Psoas muscle (tissue), 8 donors: Measurements from ENCODE around the gene SFXN4. TPM values are rescaled to one million over a fixed set of nuclear protein-coding genes. Genes with fewer than 3 reads are reported as not detected.

ENCODE experiments used
- ATAC-seq, 4 donors: fragments of 200-7000 bp; cut with Tn5 transposase; one replicate each; pipeline ENCODE4 v1.9.1; 2020; ENCODE audit warnings: moderate library complexity in 3 of 4, mild to moderate bottlenecking in 2 of 4
- DNase-seq, 2 donors: peaks; one replicate each; pipeline ENCODE4 v3.0.0-alpha.2; 2020
- H3K27ac ChIP-seq: fragments of 200-600 bp; one replicate; pipeline ENCODE4 v1.8.0; 2022
- H3K27me3 ChIP-seq, 3 donors: fragments of 200-600 bp in 1 of 3; one replicate each; pipeline versions ENCODE4 v1.6.1 to v1.8.0; 2013 to 2022; ENCODE audit warnings: low read length in 2 of 3, mild to moderate bottlenecking in 2 of 3, moderate library complexity in 1 of 3; ENCODE audit not compliant: insufficient read depth in 3 of 3
- H3K36me3 ChIP-seq, 2 donors: fragments of 200-600 bp in 1 of 2; one replicate each; pipeline versions ENCODE4 v1.6.1 to v1.8.0; 2013 to 2022; ENCODE audit warnings: low read depth in 1 of 2, mild to moderate bottlenecking in 1 of 2, moderate library complexity in 1 of 2; ENCODE audit not compliant: insufficient read depth in 1 of 2
- H3K4me1 ChIP-seq: fragments of 200-600 bp; one replicate; pipeline ENCODE4 v1.8.0; 2022
- H3K4me3 ChIP-seq: fragments of 200-600 bp; one replicate; pipeline ENCODE4 v1.8.0; 2022; ENCODE audit warnings: mild to moderate bottlenecking
- H3K9me3 ChIP-seq: fragments of 200-600 bp; one replicate; pipeline ENCODE4 v1.8.0; 2022
- WGBS, 3 donors: extraction: QIAGEN DNeasy Blood & Tissue Kit; methylation state at CpG; one replicate each; pipeline versions ENCODE4 v1.1.6 to v1.1.7; 2013; 5-methylcytosine and 5-hydroxymethylcytosine counted together
- intact Hi-C, 2 donors: fragments of 100-400 bp; cut with DNase I; formaldehyde crosslinking; loops; one replicate each; pipeline versions ENCODE4 v1.11.0 to v1.14.2; 2022
- polyA plus RNA-seq, 3 donors: library from polyadenylated mRNA; stranded (reverse); fragments of 200-250 nt; gene quantifications; one replicate each; pipeline ENCODE4 v1.2.3, GENCODE V29; 2013
- total RNA-seq, 4 donors: library from RNA; stranded (reverse); fragmentation: NEBNext Ultra II Directional in 2 of 4; extraction: Animal tissue kit (Norgen Biotek cat#: 25700) in 2 of 4; gene quantifications; one replicate each; pipeline versions ENCODE4 v1.2.1 to v1.2.4, GENCODE V29; 2021 to 2023
- TF ChIP-seq, protein P1 (sequence below): fragments of 200-600 bp; IDR thresholded peaks from one replicate; pipeline ENCODE4 v1.8.0; 2022; ENCODE audit warnings: antibody characterized with exemption
- donor health status: healthy with polysubstance abuse.
- donor health status: DM: no; HTN: no; CAD: no; lungs with moderate emphysema.
- donor health status: Bipolar disorder and iron deficiency.
- donor health status: healthy.
- donor health status: DM: yes; HTN: yes; CAD: no.
- donor health status: DM: no; HTN: no; CAD: no.
- donor health status: DM: no; HTN: no; CAD: no.
- donor health status: DM: yes; HTN: yes; CAD: no.

The SFXN4 gene
- total and polyA plus RNA-seq, 7 donors: 37.1 to 67.2 (median 48.9) TPM

- Histone ChIP-seq H3K27ac (peak within 1 kb of the TSS; percentile 94), H3K9me3 (no peaks in the 10 kb centered on the region), H3K27me3 (no peaks in the 10 kb centered on the region), H3K4me3 (peak within 1 kb of the TSS; percentile 87), H3K4me1 (no peaks in the 10 kb centered on the region), H3K36me3 (no peaks in the 10 kb centered on the region)
- intact Hi-C loops: loop anchor here in 1 of 2 donors (5.0 kb wide), 1 partner anchor 90 kb away; no protein-coding TSS in a partner anchor
- ATAC-seq (peak; percentile 95 to 97 (median 96)), DNase-seq (peak; percentile 96)
- TF ChIP-seq, protein P1, sequence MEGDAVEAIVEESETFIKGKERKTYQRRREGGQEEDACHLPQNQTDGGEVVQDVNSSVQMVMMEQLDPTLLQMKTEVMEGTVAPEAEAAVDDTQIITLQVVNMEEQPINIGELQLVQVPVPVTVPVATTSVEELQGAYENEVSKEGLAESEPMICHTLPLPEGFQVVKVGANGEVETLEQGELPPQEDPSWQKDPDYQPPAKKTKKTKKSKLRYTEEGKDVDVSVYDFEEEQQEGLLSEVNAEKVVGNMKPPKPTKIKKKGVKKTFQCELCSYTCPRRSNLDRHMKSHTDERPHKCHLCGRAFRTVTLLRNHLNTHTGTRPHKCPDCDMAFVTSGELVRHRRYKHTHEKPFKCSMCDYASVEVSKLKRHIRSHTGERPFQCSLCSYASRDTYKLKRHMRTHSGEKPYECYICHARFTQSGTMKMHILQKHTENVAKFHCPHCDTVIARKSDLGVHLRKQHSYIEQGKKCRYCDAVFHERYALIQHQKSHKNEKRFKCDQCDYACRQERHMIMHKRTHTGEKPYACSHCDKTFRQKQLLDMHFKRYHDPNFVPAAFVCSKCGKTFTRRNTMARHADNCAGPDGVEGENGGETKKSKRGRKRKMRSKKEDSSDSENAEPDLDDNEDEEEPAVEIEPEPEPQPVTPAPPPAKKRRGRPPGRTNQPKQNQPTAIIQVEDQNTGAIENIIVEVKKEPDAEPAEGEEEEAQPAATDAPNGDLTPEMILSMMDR: no peak
- 0 to 1% (median 1%) methylated on average over 12 to 34 of the region's 34 CpGs for WGBS, 3 donors
These were observed 41.8 kb upstream of the SFXN4 start, which contains the start of gene GRK5 for GRCh38 chr10:119207366-119207666. TSS of gene GRK5 (plus strand) at chr10:119207571. CDS start at chr10:119207918, 347 bp downstream.

DNA sequence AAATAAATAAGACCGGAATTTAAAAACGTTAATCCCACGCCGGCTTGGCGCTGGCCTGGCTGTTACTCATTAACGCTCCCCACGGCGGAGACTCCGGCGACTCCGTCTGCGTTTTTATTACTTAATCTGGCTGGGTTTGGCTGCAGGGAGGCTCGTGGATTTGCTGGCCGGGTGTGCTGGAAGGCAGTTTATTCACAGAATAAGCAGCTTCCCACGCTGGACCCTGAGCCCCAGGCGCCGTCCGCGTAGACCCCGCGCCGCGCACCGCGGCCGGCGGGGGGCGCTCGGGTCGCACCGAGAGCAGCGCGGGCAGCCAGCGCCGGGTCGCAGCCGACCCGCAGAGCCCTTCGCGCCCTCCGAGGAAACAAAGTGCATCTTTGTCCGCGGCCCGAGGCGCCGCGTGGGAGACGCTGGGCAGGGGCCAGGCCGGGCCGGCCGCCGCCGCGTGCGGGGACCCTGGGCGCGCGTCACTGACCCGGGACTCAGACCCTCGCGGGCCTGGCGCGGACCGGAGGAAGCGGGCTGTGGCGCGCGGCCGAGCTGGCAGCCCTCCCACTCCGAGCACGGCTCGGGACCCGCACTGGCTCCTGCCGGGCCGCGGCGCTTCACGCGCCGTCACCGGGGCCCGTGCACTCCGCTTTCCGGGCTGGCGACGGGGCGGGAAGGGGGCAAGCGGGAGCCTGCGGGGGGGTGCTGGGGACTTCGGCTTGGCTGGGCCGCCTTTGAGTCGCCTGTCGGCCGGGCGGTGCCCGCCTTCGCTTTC lies 41.3 kb upstream of the SFXN4 start:
- TF ChIP-seq, protein P1: peak; percentile 82
- H3K4me1 ChIP-seq: no peaks in the 10 kb centered on the region

GRCh38 chr10:119205894-119206602 lies 40.5 kb upstream of the SFXN4 start:
- no peaks in the 10 kb centered on the region for H3K9me3 ChIP-seq
- H3K4me1 ChIP-seq: no peaks in the 10 kb centered on the region
- ATAC-seq (peak in 3 of 4 donors; percentile 12 to 25 (median 15)), DNase-seq (peak; percentile 76 to 80)
- H3K27ac ChIP-seq: peak overlapping the region; percentile 94
- peak overlapping the region; percentile 87 for H3K4me3 ChIP-seq
- WGBS, 3 donors: 41 to 50% (median 50%) methylated on average over 17 of the region's 17 CpGs
- H3K36me3 ChIP-seq: no peaks in the 10 kb centered on the region
- TF ChIP-seq, protein P1: no peak
- H3K27me3 ChIP-seq: no peaks in the 10 kb centered on the region
- intact Hi-C loops: loop anchor here in 1 of 2 donors (5.0 kb wide), 1 partner anchor 91 kb away; no protein-coding TSS in a partner anchor

More for the DNA sequence above, 41.3 kb upstream of the SFXN4 start:
- 0 to 4% (median 1%) methylated on average over 39 to 97 of the region's 97 CpGs for WGBS, 3 donors
- Histone ChIP-seq H3K4me3 (peak overlapping the region; percentile 87), H3K9me3 (no peaks in the 10 kb centered on the region), H3K27me3 (no peaks in the 10 kb centered on the region), H3K36me3 (no peaks in the 10 kb centered on the region), H3K27ac (peak overlapping the region; percentile 94)
- DNase-seq: peak; percentile 74 to 85
- peak; percentile 67 to 74 (median 72) for ATAC-seq
- intact Hi-C loops: loop anchor here in 1 of 2 donors (5.0 kb wide), 1 partner anchor 91 kb away; no protein-coding TSS in a partner anchor

DNA sequence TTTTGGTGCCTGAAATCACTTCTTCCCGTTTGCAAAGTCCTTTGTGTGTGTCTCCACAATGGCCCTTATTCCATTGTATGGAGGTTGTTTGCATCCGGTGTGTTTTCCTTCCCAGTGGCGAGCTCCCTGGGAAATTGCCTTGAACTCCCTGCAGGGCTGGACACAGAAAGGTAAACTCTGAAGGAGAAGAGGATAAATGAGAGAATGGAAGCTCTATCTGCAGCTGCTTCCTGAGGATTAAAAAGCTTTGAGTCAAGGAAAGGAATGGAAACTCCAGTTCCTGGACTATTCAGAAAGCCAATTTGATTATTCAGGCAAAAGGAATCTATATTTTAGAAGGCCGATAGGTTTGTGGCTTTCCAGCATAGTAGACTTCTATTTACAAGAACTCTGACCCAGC lies 37.5 kb upstream of the SFXN4 start:
- intact Hi-C loops: loop anchor here in 1 of 2 donors (2.0 kb wide), 1 partner anchor 242 kb away; no protein-coding TSS in a partner anchor
- Histone ChIP-seq H3K4me3 (no peak overlapping the region), H3K9me3 (no peaks in the 10 kb centered on the region), H3K27me3 (no peaks in the 10 kb centered on the region), H3K4me1 (no peaks in the 10 kb centered on the region), H3K36me3 (no peaks in the 10 kb centered on the region), H3K27ac (no peak overlapping the region)
- ATAC-seq (no peak), DNase-seq (no peak)
- WGBS, 3 donors: 62 to 71% (median 63%) methylated on average over 4 of the region's 4 CpGs
- TF ChIP-seq, protein P1: no peak
